HepG2 (cell line): Measurements from ENCODE around the gene PLXNA1. TPM values are rescaled to one million over a fixed set of nuclear protein-coding genes. Genes with fewer than 3 reads are reported as not detected.

ENCODE experiments used
- ATAC-seq: fragments of 200-7000 bp; cut with Tn5 transposase; 3 replicates; pipeline ENCODE4 v1.9.1; 2020; ENCODE audit warnings: mild to moderate bottlenecking, moderate library complexity
- BruUV-seq: library from RNA; stranded (reverse); fragments of 400-500 nt; replicated peaks from 2 replicates; lab custom pipeline; 2021; lab: Mats Ljungman, UMichigan
- CTCF ChIA-PET: fragments of 300-600 bp; formaldehyde crosslinking; extraction: SDS; loops from one replicate; lab custom pipeline; 2021; ENCODE audit warnings: low total read pairs, inconsistent platforms, low intra/inter-chr PET ratio; lab: Yijun Ruan, JAX
- POLR2A ChIA-PET: fragments of 350-600 bp; sonication (Branson Sonifier 250); formaldehyde crosslinking; loops from one replicate; lab custom pipeline; 2020; ENCODE audit warnings: antibody characterized with exemption, inconsistent platforms; lab: Yijun Ruan, JAX
- DNase-seq: peaks from one replicate; pipeline ENCODE4 v3.0.0-alpha.2; 2015; ENCODE audit warnings: low spot score
- FAIRE-seq: peaks from 3 replicates; lab custom pipeline; 2011; peaks lifted over from hg19 to GRCh38; lab: Jason Lieb, UNC
- H2AFZ ChIP-seq: one replicate; pipeline ENCODE4 v1.6.1; 2011; ENCODE audit warnings: low read length, inconsistent platforms
- H3K27ac ChIP-seq: fragments of 300-600 bp; 3 replicates; pipeline ENCODE4 v1.8.0; 2011; ENCODE audit warnings: mixed run types, mild to moderate bottlenecking, mixed read lengths, low read length, inconsistent platforms; ENCODE audit not compliant: insufficient read depth; ENCODE audit errors: extremely low read length
- H3K27me3 ChIP-seq, 2 experiments: fragments of 200-600 bp in 1 of 2; 2 replicates in 1 of 2; 3 replicates in 1 of 2; pipeline versions ENCODE4 v1.6.0 to v1.8.0; 2011; ENCODE audit warnings: low read length in 2 of 2, mild to moderate bottlenecking in 2 of 2, moderate library complexity in 2 of 2, inconsistent platforms in 1 of 2; ENCODE audit not compliant: insufficient read depth in 2 of 2, control insufficient read depth in 1 of 2
- H3K36me3 ChIP-seq, 2 experiments: fragments of 200-600 bp in 1 of 2; replicated peaks in 1 of 2; 2 replicates in 1 of 2; 3 replicates in 1 of 2; pipeline versions ENCODE4 v1.5.1 to v1.8.0; 2011; ENCODE audit warnings: low read length in 2 of 2, inconsistent platforms in 1 of 2; ENCODE audit not compliant: insufficient read depth in 2 of 2, control insufficient read depth in 1 of 2
- H3K4me1 ChIP-seq: 2 replicates; pipeline ENCODE4 v1.5.1; 2012; ENCODE audit warnings: low read length, inconsistent platforms; ENCODE audit not compliant: insufficient read depth
- H3K4me2 ChIP-seq: 2 replicates; pipeline ENCODE4 v1.6.0; 2011; ENCODE audit warnings: low read depth, low read length, inconsistent platforms
- H3K4me3 ChIP-seq, 3 experiments: fragments of 200-600 bp in 1 of 3; sonication (generic), shearing (Covaris generic) in 1 of 3; replicated peaks in 1 of 3; 2 replicates each; pipeline ENCODE4 v1.5.1; 2011 to 2016; ENCODE audit warnings: low read length in 3 of 3, inconsistent platforms in 2 of 3, low read depth in 2 of 3, mild to moderate bottlenecking in 2 of 3, control low read depth in 1 of 3, mixed read lengths in 1 of 3; ENCODE audit not compliant: insufficient read depth in 1 of 3
- H3K79me2 ChIP-seq: one replicate; pipeline ENCODE4 v1.6.1; 2011; ENCODE audit warnings: low read length, inconsistent platforms; ENCODE audit not compliant: insufficient read depth
- H3K9ac ChIP-seq: 2 replicates; pipeline ENCODE4 v1.6.0; 2011; ENCODE audit warnings: mild to moderate bottlenecking, low read depth, low read length, inconsistent platforms; ENCODE audit not compliant: insufficient read depth
- H3K9me3 ChIP-seq: 2 replicates; pipeline ENCODE4 v1.5.1; 2012; ENCODE audit warnings: mild to moderate bottlenecking, low read length
- H4K20me1 ChIP-seq: 2 replicates; pipeline ENCODE4 v1.6.0; 2011; ENCODE audit warnings: inconsistent platforms, mild to moderate bottlenecking, low read length, moderate library complexity; ENCODE audit not compliant: insufficient read depth
- CENPT ChIP-seq: sonication (generic); formaldehyde crosslinking; IDR thresholded peaks from 2 replicates; pipeline ENCODE4 v1.8.0; 2022; ENCODE audit warnings: low read depth, mild to moderate bottlenecking, moderate library complexity, missing genetic modification reagents
- NPAS2 ChIP-seq: sonication (generic); formaldehyde crosslinking; IDR thresholded peaks from 2 replicates; pipeline ENCODE4 v1.8.0; 2022; ENCODE audit warnings: mild to moderate bottlenecking, missing genetic modification reagents, borderline replicate concordance
- WIZ ChIP-seq: sonication (generic); formaldehyde crosslinking; IDR thresholded peaks from 2 replicates; pipeline ENCODE4 v1.5.1; 2020; ENCODE audit warnings: mild to moderate bottlenecking, missing genetic modification reagents
- ZNF724P ChIP-seq: sonication (generic); formaldehyde crosslinking; IDR thresholded peaks from 2 replicates; pipeline ENCODE4 v1.8.0; 2022; ENCODE audit warnings: missing genetic modification reagents, borderline replicate concordance
- WGBS: methylation state at CpG from one replicate; pipeline ENCODE4 v1.1.6; 2017; ENCODE audit warnings: low lambda C conversion rate; 5-methylcytosine and 5-hydroxymethylcytosine counted together
- in situ Hi-C: cut with HindIII; loops from 2 replicates; pipeline ENCODE4 v1.10.0; 2017; ENCODE audit warnings: low pct_unique_long_range_greater_than_20kb; ENCODE audit not compliant: extremely low pct_ligation_motif_present
- intact Hi-C: fragments of 100-400 bp; cut with micrococcal nuclease; formaldehyde crosslinking; loops from one replicate; pipeline ENCODE4 v1.10.0; 2022; ENCODE audit not compliant: unreplicated experiment
- polyA plus RNA-seq, 8 experiments: library from polyadenylated mRNA; depleted of rRNA in 3 of 8; stranded (reverse) in 7 of 8; unstranded in 1 of 8; fragments of >200 nt; fragmentation: Illumina TruSeq in 4 of 8; extraction: Trizol in 4 of 8; gene quantifications; 2 replicates each; pipeline versions ENCODE4 v1.2.1 to v1.2.3, GENCODE V29; 2011 to 2016; ENCODE audit warnings: low read depth in 4 of 8, missing spikeins in 1 of 8, mixed read lengths in 1 of 8; ENCODE audit not compliant: insufficient read depth in 1 of 8
- total RNA-seq, 5 experiments: library from RNA; depleted of rRNA; stranded (reverse); fragments of >200 nt; fragmentation: Illumina TruSeq; extraction: Trizol; gene quantifications; 2 replicates each; pipeline ENCODE4 v1.2.3, GENCODE V29; 2016; ENCODE audit warnings: low read depth in 1 of 5
- TF ChIP-seq, protein P1 (sequence below): sonication (generic); formaldehyde crosslinking; IDR thresholded peaks from 2 replicates; pipeline ENCODE4 v1.5.1; 2020; ENCODE audit warnings: missing genetic modification reagents, mild to moderate bottlenecking, borderline replicate concordance

PLXNA1 gene
- total and polyA plus RNA-seq, 2 of the 13 experiments (the other 11 are each of a cell fraction or from before 2014, with no cell fraction given): 16.6 to 18.2 TPM

DNA sequence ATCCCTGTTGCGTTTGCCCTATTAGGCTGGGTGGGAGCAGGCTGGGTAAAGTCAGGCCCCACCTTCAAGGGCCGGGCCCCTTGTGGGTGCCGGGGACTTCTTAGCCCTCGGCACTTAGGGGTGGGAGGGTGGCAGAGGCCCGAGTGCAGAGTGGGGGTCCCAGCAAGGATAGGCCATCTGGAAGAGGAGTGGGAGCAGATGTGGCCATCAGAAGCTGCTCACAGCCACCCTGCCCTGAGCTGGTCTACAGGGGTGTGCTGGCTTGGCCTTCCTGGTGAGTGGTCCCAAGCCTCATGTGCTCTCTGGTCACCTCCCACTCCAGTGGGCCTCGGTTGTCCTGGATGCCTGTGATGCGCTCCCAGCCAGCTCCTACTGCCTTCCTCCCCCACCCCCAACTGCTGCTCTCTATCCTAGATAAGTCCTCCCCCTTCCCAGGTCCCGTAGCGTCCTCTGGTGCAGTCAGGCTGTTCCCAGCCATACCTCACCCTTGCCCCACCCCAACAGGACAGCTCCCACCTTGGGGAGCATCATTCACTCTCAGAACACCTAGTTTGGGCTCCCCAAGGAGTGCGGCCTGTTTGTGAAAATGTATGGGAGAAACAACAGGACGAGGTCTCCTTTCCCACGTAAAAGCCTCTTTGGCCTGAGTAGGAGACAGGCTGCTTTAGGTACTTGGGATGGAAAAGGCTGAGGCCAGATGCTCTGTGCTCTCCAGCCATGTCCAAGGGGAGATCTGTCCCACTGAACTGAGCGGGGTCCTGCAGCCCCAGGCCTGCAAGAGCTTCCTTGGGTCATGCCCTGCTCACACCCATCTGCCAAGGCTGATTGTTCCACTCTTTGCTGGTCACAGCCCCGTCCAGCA is 24.9 kb upstream of the PLXNA1 start:
- no peaks in the 10 kb centered on the region for H3K9me3 ChIP-seq
- H4K20me1 ChIP-seq: no peaks in the 10 kb centered on the region
- H3K27me3 ChIP-seq: no peaks in the 10 kb centered on the region
- no peaks in the 10 kb centered on the region for H3K79me2 ChIP-seq
- H3K27ac ChIP-seq: no peak overlapping the region
- peaks cover 19% of the 10 kb centered on the region for H3K4me1 ChIP-seq
- ATAC-seq (no peak), DNase-seq (no peak), FAIRE-seq (no peak)
- no peak overlapping the region for H3K4me2 ChIP-seq
- no peak overlapping the region for H3K9ac ChIP-seq
- in situ Hi-C loops (no loop called here), intact Hi-C loops (no loop called here)
- no peak overlapping the region for H2AFZ ChIP-seq
- 0 out of 5 replicates have a peak, but pooled peaks cover 0 to 2% of the 10 kb centered on the region in 2 experiments for H3K36me3 ChIP-seq
- no peak overlapping the region for H3K4me3 ChIP-seq
- ChIA-PET CTCF (no interaction called here), POLR2A (no interaction called here)
- no TSS peak for BruUV-seq
- TF ChIP-seq WIZ (CRISPR knock-in tag): no peak
- TF ChIP-seq NPAS2 (CRISPR knock-in tag): no peak
- TF ChIP-seq CENPT (CRISPR knock-in tag): no peak
- TF ChIP-seq, protein P1, sequence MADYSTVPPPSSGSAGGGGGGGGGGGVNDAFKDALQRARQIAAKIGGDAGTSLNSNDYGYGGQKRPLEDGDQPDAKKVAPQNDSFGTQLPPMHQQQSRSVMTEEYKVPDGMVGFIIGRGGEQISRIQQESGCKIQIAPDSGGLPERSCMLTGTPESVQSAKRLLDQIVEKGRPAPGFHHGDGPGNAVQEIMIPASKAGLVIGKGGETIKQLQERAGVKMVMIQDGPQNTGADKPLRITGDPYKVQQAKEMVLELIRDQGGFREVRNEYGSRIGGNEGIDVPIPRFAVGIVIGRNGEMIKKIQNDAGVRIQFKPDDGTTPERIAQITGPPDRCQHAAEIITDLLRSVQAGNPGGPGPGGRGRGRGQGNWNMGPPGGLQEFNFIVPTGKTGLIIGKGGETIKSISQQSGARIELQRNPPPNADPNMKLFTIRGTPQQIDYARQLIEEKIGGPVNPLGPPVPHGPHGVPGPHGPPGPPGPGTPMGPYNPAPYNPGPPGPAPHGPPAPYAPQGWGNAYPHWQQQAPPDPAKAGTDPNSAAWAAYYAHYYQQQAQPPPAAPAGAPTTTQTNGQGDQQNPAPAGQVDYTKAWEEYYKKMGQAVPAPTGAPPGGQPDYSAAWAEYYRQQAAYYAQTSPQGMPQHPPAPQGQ: no peak
- TF ChIP-seq ZNF724P (CRISPR knock-in tag): no peak
- 98% methylated on average over 10 of the region's 14 CpGs for WGBS
